ENCODE data around the gene EPHA6.
A peak's percentile ranks its signal among the peaks of the same experiment; 100 is the strongest.

The EPHA6 gene

DNA sequence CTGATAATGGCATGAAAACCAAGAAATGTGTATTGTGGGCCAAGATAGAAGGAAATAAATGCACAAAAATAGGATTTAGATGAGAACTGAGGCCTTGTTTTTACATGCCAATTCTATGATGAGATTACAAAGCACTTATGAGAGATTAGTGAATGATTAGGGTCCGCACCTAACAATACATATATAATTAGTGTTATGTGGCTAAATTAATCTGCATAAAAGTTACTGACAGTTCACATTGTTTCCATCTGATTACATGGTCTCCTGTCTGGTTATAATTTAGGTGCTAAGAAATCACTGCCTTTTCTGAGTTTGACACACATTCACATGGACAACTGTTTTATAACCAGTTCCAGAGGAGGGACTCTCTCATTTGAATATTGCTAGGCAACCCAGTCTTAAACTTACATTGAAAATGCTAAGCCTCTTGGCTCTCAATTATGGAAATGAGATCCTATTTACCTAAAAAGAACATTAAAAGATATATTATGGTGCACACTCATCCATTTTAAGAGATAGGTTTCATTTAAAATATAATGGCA, 833.1 kb downstream of the EPHA6 start:
- DNase-seq (ENCODE audit: low read depth) = no peak
- TF ChIP-seq, protein P1, sequence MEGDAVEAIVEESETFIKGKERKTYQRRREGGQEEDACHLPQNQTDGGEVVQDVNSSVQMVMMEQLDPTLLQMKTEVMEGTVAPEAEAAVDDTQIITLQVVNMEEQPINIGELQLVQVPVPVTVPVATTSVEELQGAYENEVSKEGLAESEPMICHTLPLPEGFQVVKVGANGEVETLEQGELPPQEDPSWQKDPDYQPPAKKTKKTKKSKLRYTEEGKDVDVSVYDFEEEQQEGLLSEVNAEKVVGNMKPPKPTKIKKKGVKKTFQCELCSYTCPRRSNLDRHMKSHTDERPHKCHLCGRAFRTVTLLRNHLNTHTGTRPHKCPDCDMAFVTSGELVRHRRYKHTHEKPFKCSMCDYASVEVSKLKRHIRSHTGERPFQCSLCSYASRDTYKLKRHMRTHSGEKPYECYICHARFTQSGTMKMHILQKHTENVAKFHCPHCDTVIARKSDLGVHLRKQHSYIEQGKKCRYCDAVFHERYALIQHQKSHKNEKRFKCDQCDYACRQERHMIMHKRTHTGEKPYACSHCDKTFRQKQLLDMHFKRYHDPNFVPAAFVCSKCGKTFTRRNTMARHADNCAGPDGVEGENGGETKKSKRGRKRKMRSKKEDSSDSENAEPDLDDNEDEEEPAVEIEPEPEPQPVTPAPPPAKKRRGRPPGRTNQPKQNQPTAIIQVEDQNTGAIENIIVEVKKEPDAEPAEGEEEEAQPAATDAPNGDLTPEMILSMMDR (IDR thresholded peaks at IDR 0.05; ENCODE audit: low read length, missing control alignments) = no peak
- H3K4me3 ChIP-seq (replicated peaks; ENCODE audit: low read depth, low read length) = no peak overlapping the region

DNA sequence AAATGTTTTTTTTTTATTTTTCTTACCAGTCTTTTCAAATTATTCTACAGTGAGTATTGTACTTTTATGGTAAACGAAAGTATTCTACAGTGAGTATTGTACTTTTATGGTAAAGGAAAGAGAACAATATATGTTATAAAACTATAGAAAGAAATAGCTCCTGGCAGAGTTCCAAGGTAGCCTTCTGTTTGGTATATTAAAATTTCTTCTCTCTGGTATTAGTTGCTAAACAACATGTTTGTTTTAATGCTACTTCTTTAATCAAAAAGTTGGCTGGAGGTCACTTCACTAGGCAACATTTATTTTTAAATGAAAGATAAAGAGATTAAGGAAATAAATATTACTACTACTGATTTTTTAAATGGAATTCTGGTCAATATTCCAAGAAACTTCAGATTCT, 841.6 kb downstream of the EPHA6 start:
- H3K4me3 ChIP-seq (replicated peaks; ENCODE audit: low read depth, low read length) = no peak overlapping the region
- no peak for DNase-seq (ENCODE audit: low read depth)
- TF ChIP-seq, protein P1 (IDR thresholded peaks at IDR 0.05; ENCODE audit: low read length, missing control alignments) = no peak

DNA sequence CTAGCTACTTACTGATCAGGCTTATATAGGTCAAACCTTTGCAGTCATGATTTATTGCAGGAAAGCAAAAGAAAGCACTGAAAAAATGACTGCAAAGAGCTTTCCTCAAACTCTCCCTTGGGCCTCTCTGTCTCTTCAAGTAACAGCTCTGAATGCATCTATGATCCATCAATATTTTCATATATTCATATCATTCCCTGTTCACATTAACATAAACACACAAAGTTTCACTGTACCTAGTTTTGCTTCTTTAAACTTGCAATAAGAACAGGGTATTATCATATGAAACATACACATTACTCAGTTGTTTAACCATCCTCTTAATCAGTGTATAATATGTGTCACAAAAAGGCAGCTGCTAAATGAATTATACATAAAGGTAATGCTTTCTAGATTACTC, 842.2 kb downstream of the EPHA6 start:
- H3K4me3 ChIP-seq (replicated peaks; ENCODE audit: low read depth, low read length) = no peak overlapping the region
- TF ChIP-seq, protein P1 (IDR thresholded peaks at IDR 0.05; ENCODE audit: low read length, missing control alignments) = no peak
- DNase-seq (ENCODE audit: low read depth) = no peak

DNA sequence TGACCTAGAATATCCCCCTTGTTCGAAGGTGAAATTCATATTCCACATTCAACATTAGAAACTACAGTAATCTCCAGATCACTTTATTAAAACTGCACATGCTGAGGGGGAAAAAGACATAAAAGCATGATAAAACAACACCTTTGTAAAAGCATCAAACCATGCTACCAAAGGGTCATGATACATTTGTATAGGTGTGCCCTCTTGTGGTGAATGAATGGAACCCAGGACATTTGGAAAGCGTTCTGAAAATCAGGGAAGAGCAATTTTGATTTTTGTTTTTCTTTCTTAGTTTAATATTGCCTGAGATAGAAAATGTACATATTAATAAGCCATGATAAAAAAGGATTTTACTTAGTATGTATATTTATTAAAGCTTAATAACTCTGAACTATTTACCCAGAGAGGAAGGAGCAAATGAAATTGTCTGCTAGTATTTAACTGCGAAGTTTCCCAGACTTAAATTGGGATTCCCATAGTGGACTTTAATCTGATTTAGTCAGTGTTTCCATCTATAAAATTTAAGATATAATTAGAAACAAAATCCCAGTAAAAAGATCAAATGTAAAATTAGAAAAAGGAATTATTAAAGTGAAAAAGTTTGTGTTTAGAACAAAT, 844.4 kb downstream of the EPHA6 start:
- TF ChIP-seq, protein P1 (IDR thresholded peaks at IDR 0.05; ENCODE audit: low read length, missing control alignments) = peak; percentile 75
- H3K4me3 ChIP-seq (replicated peaks; ENCODE audit: low read depth, low read length) = no peak overlapping the region
- peak; percentile 35 for DNase-seq (ENCODE audit: low read depth)

DNA sequence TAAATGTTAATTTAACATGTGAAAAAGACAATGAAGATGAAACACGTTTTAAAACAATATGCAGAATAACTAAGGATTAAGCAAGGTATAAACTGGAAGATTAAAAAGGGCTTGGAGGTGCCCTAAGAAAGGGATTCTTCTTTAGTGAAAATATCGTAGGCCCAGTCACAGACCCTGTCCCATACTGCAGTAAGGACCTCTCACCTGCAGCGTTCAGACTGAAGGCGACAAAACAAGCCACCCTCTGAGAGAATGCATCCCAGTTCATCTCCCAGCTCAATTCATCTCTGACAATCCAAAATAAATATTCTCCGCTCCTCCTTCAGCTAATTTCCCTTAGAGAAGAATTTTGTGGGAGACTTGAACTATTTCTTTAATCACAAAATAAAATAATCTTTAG, 847.9 kb downstream of the EPHA6 start:
- H3K4me3 ChIP-seq (replicated peaks; ENCODE audit: low read depth, low read length) = no peak overlapping the region
- DNase-seq (ENCODE audit: low read depth) = no peak
- TF ChIP-seq, protein P1 (IDR thresholded peaks at IDR 0.05; ENCODE audit: low read length, missing control alignments) = no peak

DNA sequence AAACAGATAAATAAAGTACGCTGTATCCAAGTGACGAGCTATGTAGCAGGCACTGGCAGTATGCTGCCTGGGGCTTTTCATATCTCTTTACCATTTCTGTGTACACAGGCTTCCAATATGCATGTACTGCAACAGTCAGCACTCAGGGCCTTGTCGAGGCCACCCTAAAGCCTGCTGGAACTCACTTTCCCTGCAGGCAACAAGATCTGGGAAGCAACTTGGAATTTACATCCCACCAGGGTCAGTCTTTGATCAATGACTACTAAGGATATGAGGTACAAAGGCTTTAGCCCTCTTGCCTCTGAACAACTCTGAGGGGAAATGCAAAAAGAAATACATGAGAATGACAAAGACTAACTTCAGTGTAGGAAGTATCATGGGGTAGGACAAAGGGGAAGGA, 848.4 kb downstream of the EPHA6 start:
- TF ChIP-seq, protein P1 (IDR thresholded peaks at IDR 0.05; ENCODE audit: low read length, missing control alignments) = no peak
- H3K4me3 ChIP-seq (replicated peaks; ENCODE audit: low read depth, low read length) = no peak overlapping the region
- no peak for DNase-seq (ENCODE audit: low read depth)

DNA sequence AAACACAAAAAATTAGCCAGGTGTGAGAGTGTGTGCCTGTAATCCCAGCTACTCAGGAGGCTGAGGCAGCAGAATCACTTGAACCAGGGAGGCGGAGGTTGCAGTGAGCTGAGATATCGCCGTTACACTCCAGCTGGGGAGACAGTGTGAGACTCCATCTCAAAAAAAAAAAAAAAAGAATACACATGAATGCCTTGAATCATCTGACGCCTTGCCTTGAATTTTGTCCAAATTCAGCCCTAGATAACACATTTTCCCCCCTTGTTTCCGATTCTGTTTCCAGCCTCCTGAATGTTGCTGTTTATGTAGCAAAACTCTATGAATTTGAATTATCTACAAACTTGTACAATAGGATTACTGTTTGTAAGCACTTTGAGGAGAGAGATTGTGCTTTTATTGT, 851.5 kb downstream of the EPHA6 start:
- no peak for DNase-seq (ENCODE audit: low read depth)
- H3K4me3 ChIP-seq (replicated peaks; ENCODE audit: low read depth, low read length) = no peak overlapping the region
- TF ChIP-seq, protein P1 (IDR thresholded peaks at IDR 0.05; ENCODE audit: low read length, missing control alignments) = no peak

All from fibroblast of pulmonary artery (primary cell).